Endothelial cell of umbilical vein (primary cell): ENCODE results near the gene RIPOR3. TPM values are rescaled to one million over a fixed set of nuclear protein-coding genes. Genes with fewer than 3 reads are reported as not detected.

Experiments used
- BruUV-seq: library from RNA; stranded (reverse); fragments of 400-500 nt; replicated peaks from 2 replicates; lab custom pipeline; 2021; lab: Mats Ljungman, UMichigan
- CTCF ChIA-PET: fragments of 300-600, 350-600 bp; sonication (Branson Sonifier 250); formaldehyde crosslinking; loops from one replicate; lab custom pipeline; 2021; ENCODE audit warnings: antibody characterized with exemption, inconsistent platforms; lab: Charles Lee
- POLR2A ChIA-PET: fragments of 300-600, 350-600 bp; sonication (Branson Sonifier 250); formaldehyde crosslinking; loops from one replicate; lab custom pipeline; 2021; ENCODE audit warnings: antibody characterized with exemption, inconsistent platforms; lab: Charles Lee
- DNase-seq: peaks from one replicate; pipeline ENCODE4 v3.0.0-alpha.2; 2011; ENCODE audit warnings: low read depth, low spot score
- FAIRE-seq: peaks from 2 replicates; lab custom pipeline; 2011; peaks lifted over from hg19 to GRCh38; lab: Jason Lieb, UNC
- H2AFZ ChIP-seq: 2 replicates; pipeline ENCODE4 v1.6.0; 2012; ENCODE audit warnings: low read depth, low read length, control low read depth, inconsistent platforms
- H3K27ac ChIP-seq: 2 replicates; pipeline ENCODE4 v1.5.1; 2011; ENCODE audit warnings: low read depth, mild to moderate bottlenecking, control low read depth, low read length, moderate library complexity; ENCODE audit not compliant: insufficient read depth
- H3K27me3 ChIP-seq, 2 experiments: 2 replicates each; pipeline versions ENCODE4 v1.6.0 to v1.6.1; 2011; ENCODE audit warnings: low read length in 2 of 2, mixed read lengths in 1 of 2; ENCODE audit not compliant: control insufficient read depth in 2 of 2, insufficient read depth in 2 of 2
- H3K36me3 ChIP-seq, 2 experiments: 2 replicates in 1 of 2; 3 replicates in 1 of 2; pipeline ENCODE4 v1.5.1; 2011; ENCODE audit warnings: low read length in 2 of 2, mild to moderate bottlenecking in 1 of 2, moderate library complexity in 1 of 2; ENCODE audit not compliant: control insufficient read depth in 2 of 2, insufficient read depth in 2 of 2; ENCODE audit errors: extremely low read depth in 1 of 2
- H3K4me1 ChIP-seq: 3 replicates; pipeline ENCODE4 v1.5.1; 2011; ENCODE audit warnings: mild to moderate bottlenecking, low read length; ENCODE audit not compliant: control insufficient read depth, insufficient read depth; ENCODE audit errors: extremely low read depth
- H3K4me2 ChIP-seq: 2 replicates; pipeline ENCODE4 v1.6.1; 2011; ENCODE audit warnings: low read length, control low read depth, mixed read lengths; ENCODE audit not compliant: insufficient read depth
- H3K4me3 ChIP-seq, 3 experiments: fragments of 200-600 bp in 1 of 3; sonication (generic), shearing (Covaris generic) in 1 of 3; replicated peaks in 1 of 3; 2 replicates each; pipeline ENCODE4 v1.5.1; 2011 to 2016; ENCODE audit warnings: control low read depth in 3 of 3, low read length in 3 of 3, mild to moderate bottlenecking in 2 of 3, inconsistent platforms in 1 of 3, low read depth in 1 of 3, moderate library complexity in 1 of 3; ENCODE audit not compliant: insufficient read depth in 1 of 3
- H3K79me2 ChIP-seq: 2 replicates; pipeline ENCODE4 v1.6.0; 2012; ENCODE audit warnings: low read length, inconsistent platforms; ENCODE audit not compliant: control insufficient read depth, insufficient read depth
- H3K9ac ChIP-seq: replicated peaks from 2 replicates; pipeline ENCODE3; 2011; ENCODE audit warnings: low read length, control low read depth; ENCODE audit not compliant: insufficient read depth; ENCODE audit errors: extremely low read depth
- H3K9me1 ChIP-seq: replicated peaks from 3 replicates; pipeline ENCODE4 v1.6.0; 2011; ENCODE audit warnings: mild to moderate bottlenecking, low read length; ENCODE audit not compliant: control insufficient read depth, insufficient read depth; ENCODE audit errors: extremely low read depth
- H3K9me3 ChIP-seq: replicated peaks from 2 replicates; pipeline ENCODE4 v1.5.1; 2012; ENCODE audit warnings: low read length, inconsistent platforms; ENCODE audit not compliant: control insufficient read depth, insufficient read depth
- H4K20me1 ChIP-seq: replicated peaks from 2 replicates; pipeline ENCODE3; 2011; ENCODE audit warnings: mild to moderate bottlenecking, low read length; ENCODE audit not compliant: control insufficient read depth, insufficient read depth; ENCODE audit errors: extremely low read depth
- EZH2 ChIP-seq: IDR thresholded peaks from 2 replicates; pipeline ENCODE4 v1.6.1; 2012; ENCODE audit warnings: borderline replicate concordance, low read depth, mild to moderate bottlenecking, moderate library complexity, low read length, inconsistent platforms; ENCODE audit not compliant: severe bottlenecking
- FOS ChIP-seq: IDR thresholded peaks from 2 replicates; pipeline ENCODE4 v1.6.1; 2011; ENCODE audit warnings: mild to moderate bottlenecking, low read length, moderate library complexity, borderline replicate concordance; ENCODE audit not compliant: insufficient read depth
- GATA2 ChIP-seq: IDR thresholded peaks from 2 replicates; pipeline ENCODE4 v1.7.0; 2011; ENCODE audit warnings: low read depth, mild to moderate bottlenecking, moderate library complexity, mixed read lengths, low read length; ENCODE audit not compliant: insufficient read length, insufficient read depth
- JUN ChIP-seq: IDR thresholded peaks from 2 replicates; pipeline ENCODE4 v1.6.1; 2011; ENCODE audit warnings: borderline replicate concordance, low read depth; ENCODE audit not compliant: insufficient read length, insufficient read depth
- MYC ChIP-seq: IDR thresholded peaks from one replicate; pipeline ENCODE4 v1.6.1; 2011; ENCODE audit warnings: mild to moderate bottlenecking, low read depth, low read length
- POLR2A ChIP-seq: IDR thresholded peaks from 2 replicates; pipeline ENCODE4 v1.6.1; 2012; ENCODE audit warnings: low read depth, mild to moderate bottlenecking, control low read depth, low read length
- POLR2AphosphoS5 ChIP-seq: IDR thresholded peaks from 2 replicates; pipeline ENCODE4 v1.6.1; 2012; ENCODE audit warnings: low read depth, mild to moderate bottlenecking, control low read depth, low read length, moderate library complexity; ENCODE audit not compliant: insufficient read depth
- dilution Hi-C: fragments of 300-500 bp; cut with MboI; formaldehyde crosslinking; loops from one replicate; pipeline ENCODE4 v1.15.0; 2019; ENCODE audit warnings: low sequenced_read_pairs; ENCODE audit not compliant: extremely low pct_ligation_motif_present
- intact Hi-C: fragments of 100-400 bp; cut with micrococcal nuclease; formaldehyde crosslinking; loops from one replicate; pipeline ENCODE4 v1.10.0; 2022
- polyA plus RNA-seq, 4 experiments: library from polyadenylated mRNA; depleted of rRNA in 3 of 4; stranded (reverse) in 3 of 4; unstranded in 1 of 4; fragments of >200 nt; gene quantifications; 2 replicates each; pipeline versions ENCODE4 v1.2.1 to v1.2.3, GENCODE V29; 2011 to 2012; ENCODE audit warnings: missing spikeins in 1 of 4
- total RNA-seq: library from RNA; stranded (reverse); gene quantifications from 2 replicates; pipeline ENCODE4 v1.2.3, GENCODE V29; 2021
- TF ChIP-seq, protein P1 (sequence below), 2 donors: IDR thresholded peaks; 1 replicate in 1 of 2; 2 replicates in 1 of 2; pipeline ENCODE4 v1.5.1; 2011; ENCODE audit warnings: low read length in 2 of 2, mild to moderate bottlenecking in 2 of 2, moderate library complexity in 2 of 2, control low read depth in 1 of 2, inconsistent platforms in 1 of 2, low read depth in 1 of 2; ENCODE audit not compliant: insufficient read depth in 1 of 2; ENCODE audit errors: extremely low read depth in 1 of 2
- TF ChIP-seq, protein P2 (sequence below): IDR thresholded peaks from 2 replicates; pipeline ENCODE4 v1.6.1; 2011; ENCODE audit not compliant: insufficient read depth, insufficient read length

RIPOR3 gene
- total and polyA plus RNA-seq, 2 donors (not counting 3 experiments of a cell fraction or from before 2014, with no cell fraction given) = not detected

DNA sequence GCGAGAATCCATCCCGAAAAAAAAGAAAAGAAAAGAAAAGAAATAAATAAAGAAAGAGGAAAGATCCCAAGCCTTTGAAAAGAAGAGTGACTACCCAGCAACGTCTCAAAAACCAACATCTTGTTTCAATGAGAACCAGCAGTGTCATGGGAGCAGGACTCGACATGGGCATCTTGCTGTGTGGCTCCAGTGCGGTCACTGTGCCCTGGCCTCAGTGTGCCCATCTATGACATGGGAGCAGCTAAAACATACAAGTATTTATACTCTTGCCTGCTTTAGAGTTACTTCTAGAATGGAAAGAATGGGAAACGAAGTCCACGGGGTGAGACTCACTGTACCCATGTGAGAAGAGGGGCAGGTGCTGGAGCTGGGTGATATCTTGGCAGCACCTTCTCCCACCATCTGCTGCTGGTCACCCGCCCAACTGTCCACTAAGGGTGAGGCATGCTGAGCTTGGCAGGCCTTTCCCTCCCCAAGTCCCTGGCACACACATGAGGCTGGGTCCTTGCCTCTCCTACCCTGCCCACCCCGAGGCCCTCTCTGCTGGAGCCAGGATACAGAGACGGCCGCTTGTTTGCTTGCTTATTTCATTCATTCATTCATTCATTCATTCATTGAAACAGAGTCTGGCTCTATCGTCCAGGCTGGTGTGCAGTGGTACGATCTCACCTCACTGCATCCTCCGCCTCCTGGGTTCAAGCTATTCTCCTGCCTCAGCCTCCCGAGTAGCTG is 77.7 kb downstream of the RIPOR3 start:
- CTCF ChIA-PET = interaction anchor here (1.4 kb wide), 1 partner anchor 136 kb away, joined by 3 read pairs; no protein-coding TSS in a partner anchor
- FAIRE-seq = no peak
- POLR2A ChIA-PET = no interaction called here

More for the DNA sequence above, 77.7 kb downstream of the RIPOR3 start:
- Histone ChIP-seq H3K9me1 (no peaks in the 10 kb centered on the region), H3K27ac (no peak overlapping the region), H3K79me2 (no peaks in the 10 kb centered on the region), H3K36me3 (no peaks in the 10 kb centered on the region), H4K20me1 (no peaks in the 10 kb centered on the region), H3K4me1 (no peaks in the 10 kb centered on the region), H3K9me3 (no peaks in the 10 kb centered on the region), H3K9ac (no peak overlapping the region), H3K4me3 (no peak overlapping the region), H2AFZ (no peak overlapping the region), H3K27me3 (no peaks in the 10 kb centered on the region), H3K4me2 (no peak overlapping the region)
- dilution Hi-C loops (no loop called here), intact Hi-C loops (no loop called here)
- no peak for DNase-seq
- no TSS peak for BruUV-seq
- TF ChIP-seq MYC (no peak), POLR2AphosphoS5 (no peak), GATA2 (no peak), EZH2 (no peak), JUN (no peak), POLR2A (no peak), FOS (no peak)
- TF ChIP-seq, protein P1, sequence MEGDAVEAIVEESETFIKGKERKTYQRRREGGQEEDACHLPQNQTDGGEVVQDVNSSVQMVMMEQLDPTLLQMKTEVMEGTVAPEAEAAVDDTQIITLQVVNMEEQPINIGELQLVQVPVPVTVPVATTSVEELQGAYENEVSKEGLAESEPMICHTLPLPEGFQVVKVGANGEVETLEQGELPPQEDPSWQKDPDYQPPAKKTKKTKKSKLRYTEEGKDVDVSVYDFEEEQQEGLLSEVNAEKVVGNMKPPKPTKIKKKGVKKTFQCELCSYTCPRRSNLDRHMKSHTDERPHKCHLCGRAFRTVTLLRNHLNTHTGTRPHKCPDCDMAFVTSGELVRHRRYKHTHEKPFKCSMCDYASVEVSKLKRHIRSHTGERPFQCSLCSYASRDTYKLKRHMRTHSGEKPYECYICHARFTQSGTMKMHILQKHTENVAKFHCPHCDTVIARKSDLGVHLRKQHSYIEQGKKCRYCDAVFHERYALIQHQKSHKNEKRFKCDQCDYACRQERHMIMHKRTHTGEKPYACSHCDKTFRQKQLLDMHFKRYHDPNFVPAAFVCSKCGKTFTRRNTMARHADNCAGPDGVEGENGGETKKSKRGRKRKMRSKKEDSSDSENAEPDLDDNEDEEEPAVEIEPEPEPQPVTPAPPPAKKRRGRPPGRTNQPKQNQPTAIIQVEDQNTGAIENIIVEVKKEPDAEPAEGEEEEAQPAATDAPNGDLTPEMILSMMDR (IDR thresholded peaks at IDR 0.05; ENCODE audit: extremely low read depth in 1 of 2, insufficient read depth in 1 of 2, low read depth in 1 of 2, low read length in 2 of 2) = no peak
- TF ChIP-seq, protein P2, sequence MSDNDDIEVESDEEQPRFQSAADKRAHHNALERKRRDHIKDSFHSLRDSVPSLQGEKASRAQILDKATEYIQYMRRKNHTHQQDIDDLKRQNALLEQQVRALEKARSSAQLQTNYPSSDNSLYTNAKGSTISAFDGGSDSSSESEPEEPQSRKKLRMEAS = no peak
